HCT116 (cell line): ENCODE measurements around the gene TUBA1B.

Source experiments
- ATF3 ChIP-seq: IDR thresholded peaks from 2 replicates; pipeline ENCODE4 v1.6.1; 2012
- CTCF ChIP-seq, 3 experiments: fragments of 200-600 bp in 1 of 3; sonication (generic) in 1 of 3; IDR thresholded peaks in 2 of 3; conservative IDR thresholded peaks in 1 of 3; 2 replicates each; pipeline ENCODE4 v1.5.1; 2012 to 2017; ENCODE audit warnings: low read depth in 2 of 3, low read length in 2 of 3, antibody characterized with exemption in 1 of 3, borderline replicate concordance in 1 of 3, control low read depth in 1 of 3, mild to moderate bottlenecking in 1 of 3, mixed read lengths in 1 of 3, mixed run types in 1 of 3, moderate library complexity in 1 of 3; ENCODE audit not compliant: insufficient read depth in 1 of 3
- JUND ChIP-seq: IDR thresholded peaks from 2 replicates; pipeline ENCODE4 v1.6.1; 2012
- POLR2A ChIP-seq: IDR thresholded peaks from 2 replicates; pipeline ENCODE4 v1.7.0; 2011; ENCODE audit warnings: borderline replicate concordance; ENCODE audit not compliant: insufficient read depth, insufficient read length; ENCODE audit errors: extremely low read depth
- POLR2AphosphoS5 ChIP-seq: IDR thresholded peaks from 2 replicates; pipeline ENCODE4 v1.6.1; 2011; ENCODE audit warnings: mild to moderate bottlenecking, low read depth, low read length, moderate library complexity
- RAD21 ChIP-seq: IDR thresholded peaks from 2 replicates; pipeline ENCODE4 v1.6.1; 2012; ENCODE audit warnings: low read depth, mild to moderate bottlenecking
- SP1 ChIP-seq: IDR thresholded peaks from 2 replicates; pipeline ENCODE4 v1.6.1; 2012; ENCODE audit warnings: low read depth
- YY1 ChIP-seq: IDR thresholded peaks from 2 replicates; pipeline ENCODE4 v1.6.1; 2011; ENCODE audit warnings: low read length, low read depth, moderate library complexity, mild to moderate bottlenecking; ENCODE audit not compliant: insufficient replicate concordance; ENCODE audit errors: extremely low read depth
- ZNF274 ChIP-seq: fragments of 200-500 bp; sonication (Bioruptor generic); IDR thresholded peaks from 2 replicates; pipeline ENCODE4 v1.6.1; 2014; ENCODE audit warnings: mild to moderate bottlenecking, low read depth, low read length, inconsistent platforms

GRCh38 chr12:49088150-49088931, 42.9 kb downstream of the TUBA1B start:
- peak; percentile 83 to 92 (median 89) for TF ChIP-seq CTCF (IDR thresholded peaks at IDR 0.05 in 2 of 3, conservative IDR thresholded peaks at IDR 0.05 in 1 of 3; ENCODE audit: borderline replicate concordance in 1 of 3, insufficient read depth in 1 of 3, low read depth in 2 of 3, low read length in 2 of 3)
- no peak for TF ChIP-seq POLR2A
- no peak for TF ChIP-seq ATF3
- no peak for TF ChIP-seq ZNF274
- TF ChIP-seq JUND: 0 out of 2 replicates have a peak, but pooled peaks have one; percentile 24
- peak; percentile 76 for TF ChIP-seq RAD21
- peak; percentile 36 for TF ChIP-seq YY1
- TF ChIP-seq SP1: no peak
- TF ChIP-seq POLR2AphosphoS5: peak; percentile 43
